CD14-positive monocyte (primary cell): Measurements from ENCODE around the gene MEIOSIN. TPM values are rescaled to one million over a fixed set of nuclear protein-coding genes. Genes with fewer than 3 reads are reported as not detected.

Source experiments
- DNase-seq, 3 donors: peaks; one replicate each; pipeline ENCODE4 v3.0.0-alpha.2; 2011 to 2022
- H2AFZ ChIP-seq: 2 replicates; pipeline ENCODE4 v1.6.0; 2012; ENCODE audit warnings: mild to moderate bottlenecking, low read depth, low read length, inconsistent platforms; ENCODE audit not compliant: insufficient read depth, poor library complexity, severe bottlenecking
- H3K27ac ChIP-seq, 2 donors: 1 replicate in 1 of 2; 2 replicates in 1 of 2; pipeline ENCODE4 v1.5.1; 2012 to 2013; ENCODE audit warnings: low read length in 2 of 2, control low read depth in 1 of 2, inconsistent platforms in 1 of 2, low read depth in 1 of 2, mild to moderate bottlenecking in 1 of 2
- H3K27me3 ChIP-seq, 2 donors: one replicate each; pipeline versions ENCODE4 v1.6.0 to v1.6.1; 2011 to 2013; ENCODE audit warnings: low read length in 2 of 2; ENCODE audit not compliant: control insufficient read depth in 2 of 2, insufficient read depth in 2 of 2
- H3K36me3 ChIP-seq, 2 donors: replicated peaks in 1 of 2; 1 replicate in 1 of 2; 2 replicates in 1 of 2; pipeline versions ENCODE4 v1.5.1 to v1.6.1; 2012 to 2013; ENCODE audit warnings: low read length in 2 of 2, control low read depth in 1 of 2, inconsistent platforms in 1 of 2, mild to moderate bottlenecking in 1 of 2; ENCODE audit not compliant: insufficient read depth in 2 of 2, control insufficient read depth in 1 of 2
- H3K4me1 ChIP-seq, 2 donors: 1 replicate in 1 of 2; 2 replicates in 1 of 2; pipeline versions ENCODE4 v1.5.1 to v1.6.1; 2012 to 2013; ENCODE audit warnings: low read length in 2 of 2, control low read depth in 1 of 2, inconsistent platforms in 1 of 2, mild to moderate bottlenecking in 1 of 2, moderate library complexity in 1 of 2; ENCODE audit not compliant: insufficient read depth in 2 of 2, control insufficient read depth in 1 of 2
- H3K4me2 ChIP-seq: replicated peaks from 2 replicates; pipeline ENCODE3; 2012; ENCODE audit warnings: low read length, moderate library complexity, mild to moderate bottlenecking; ENCODE audit not compliant: poor library complexity, severe bottlenecking; ENCODE audit errors: extremely low read depth
- H3K4me3 ChIP-seq, 3 experiments: fragments of 200-600 bp in 1 of 3; sonication (generic) in 1 of 3; replicated peaks in 1 of 3; 1 replicate in 2 of 3; 2 replicates in 1 of 3; pipeline ENCODE4 v1.5.1; 2011 to 2013; ENCODE audit warnings: low read length in 3 of 3, mild to moderate bottlenecking in 3 of 3, control low read depth in 2 of 3, low read depth in 2 of 3, inconsistent platforms in 1 of 3, moderate library complexity in 1 of 3
- H3K79me2 ChIP-seq: 2 replicates; pipeline ENCODE4 v1.6.0; 2012; ENCODE audit warnings: mild to moderate bottlenecking, control low read depth, inconsistent platforms, low read length, moderate library complexity; ENCODE audit not compliant: insufficient read depth
- H3K9ac ChIP-seq: 2 replicates; pipeline ENCODE4 v1.6.0; 2017; ENCODE audit warnings: low read length, mild to moderate bottlenecking; ENCODE audit not compliant: insufficient read depth, poor library complexity, severe bottlenecking
- H3K9me3 ChIP-seq, 2 donors: replicated peaks in 1 of 2; 1 replicate in 1 of 2; 2 replicates in 1 of 2; pipeline versions ENCODE4 v1.5.1 to v1.6.1; 2012 to 2013; ENCODE audit warnings: low read length in 2 of 2, control low read depth in 1 of 2; ENCODE audit not compliant: control insufficient read depth in 1 of 2, insufficient read depth in 1 of 2
- H4K20me1 ChIP-seq: 2 replicates; pipeline ENCODE4 v1.6.0; 2012; ENCODE audit warnings: mild to moderate bottlenecking, low read length, control low read depth, moderate library complexity; ENCODE audit not compliant: insufficient read depth
- H3K27ac Mint-ChIP-seq, 7 donors: one replicate each; pipeline ENCODE4 v1.8.0; 2020; ENCODE audit warnings: mild to moderate bottlenecking in 7 of 7, mixed read lengths in 7 of 7, moderate library complexity in 6 of 7, inconsistent platforms in 2 of 7
- H3K27me3 Mint-ChIP-seq, 3 donors: one replicate each; pipeline ENCODE4 v1.8.0; 2021 to 2022; ENCODE audit warnings: low read depth in 3 of 3, mild to moderate bottlenecking in 3 of 3, mixed read lengths in 3 of 3, moderate library complexity in 3 of 3, inconsistent platforms in 1 of 3
- H3K36me3 Mint-ChIP-seq, 2 donors: one replicate each; pipeline ENCODE4 v1.8.0; 2020; ENCODE audit warnings: mixed read lengths in 2 of 2, inconsistent platforms in 1 of 2, mild to moderate bottlenecking in 1 of 2
- H3K4me1 Mint-ChIP-seq: one replicate; pipeline ENCODE4 v1.8.0; 2020; ENCODE audit warnings: mild to moderate bottlenecking, mixed read lengths
- H3K4me3 Mint-ChIP-seq, 2 donors: one replicate each; pipeline ENCODE4 v1.8.0; 2020; ENCODE audit warnings: mild to moderate bottlenecking in 2 of 2, mixed read lengths in 2 of 2, moderate library complexity in 1 of 2
- H3K9me3 Mint-ChIP-seq, 7 donors: one replicate each; pipeline ENCODE4 v1.8.0; 2020 to 2022; ENCODE audit warnings: mixed read lengths in 7 of 7, mild to moderate bottlenecking in 6 of 7, moderate library complexity in 6 of 7, inconsistent platforms in 2 of 7
- CTCF ChIP-seq: fragments of 200-600 bp; IDR thresholded peaks from one replicate; pipeline ENCODE4 v1.8.0; 2022; ENCODE audit warnings: antibody characterized with exemption, mild to moderate bottlenecking
- WGBS: methylation state at CpG from one replicate; pipeline ENCODE4 v1.1.5; 2013; ENCODE audit warnings: missing lambda C conversion rate; ENCODE audit not compliant: insufficient coverage; 5-methylcytosine and 5-hydroxymethylcytosine counted together
- intact Hi-C, 2 donors: fragments of 100-400 bp; cut with micrococcal nuclease; formaldehyde crosslinking; loops; one replicate each; pipeline versions ENCODE4 v1.15.0 to v1.15.1; 2023
- polyA plus RNA-seq, 3 donors: library from polyadenylated mRNA; depleted of rRNA in 1 of 3; unstranded in 2 of 3; stranded (reverse) in 1 of 3; fragments of 300-500 nt in 2 of 3; fragments of >200 nt in 1 of 3; fragmentation: Illumina TruSeq in 2 of 3; gene quantifications; 1 replicate in 2 of 3; 2 replicates in 1 of 3; pipeline ENCODE4 v1.2.3, GENCODE V29; 2012 to 2021

The MEIOSIN gene
- polyA plus RNA-seq, 3 donors = not detected

DNA sequence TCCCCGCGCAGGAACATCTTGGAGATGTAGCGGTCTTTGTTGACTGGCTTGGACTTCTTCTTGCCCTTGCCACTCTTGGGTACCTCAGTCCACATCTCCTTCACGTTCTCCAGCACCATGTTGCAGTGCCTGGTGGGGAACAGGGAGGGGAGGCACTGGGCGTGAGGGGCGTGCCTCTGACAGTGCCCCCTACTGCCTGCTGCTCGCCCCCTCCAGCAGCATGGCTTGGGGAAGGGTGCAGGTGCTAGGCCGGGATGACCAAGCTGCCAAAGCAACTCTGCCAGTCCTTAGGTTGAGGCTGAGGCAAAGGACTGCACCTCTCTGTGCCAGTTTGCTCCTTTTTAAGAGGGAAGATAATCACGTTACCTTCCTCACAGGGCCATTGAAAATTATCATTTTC lies 45.6 kb upstream of the MEIOSIN start:
- 95% methylated on average over 5 of the region's 9 CpGs for WGBS
- peaks cover 9 to 10% of the 10 kb centered on the region in 2 donors for H3K4me1 ChIP-seq
- Mint-ChIP-seq H3K4me3 (no peak overlapping the region), H3K27me3 (peaks cover 0 to 4% (median 4%) of the 10 kb centered on the region in 3 donors), H3K27ac (no peak overlapping the region), H3K9me3 (peaks cover 0 to 1% (median 0%) of the 10 kb centered on the region in 7 donors), H3K4me1 (peaks cover 15% of the 10 kb centered on the region), H3K36me3 (peaks cover 57 to 61% of the 10 kb centered on the region in 2 donors)
- H2AFZ ChIP-seq = no peak overlapping the region
- H4K20me1 ChIP-seq = no peaks in the 10 kb centered on the region
- no peak overlapping the region for H3K4me2 ChIP-seq
- intact Hi-C loops = loop anchor here in 1 of 2 donors (10.0 kb wide), 1 partner anchor 193 kb away; the partner anchor contains the start of genes PPM1N and RTN2
- H3K4me3 ChIP-seq = no peak overlapping the region
- peaks cover 14% of the 10 kb centered on the region for H3K79me2 ChIP-seq
- no peaks in the 10 kb centered on the region for H3K9me3 ChIP-seq
- peaks cover 26 to 48% of the 10 kb centered on the region in 2 donors for H3K36me3 ChIP-seq
- DNase-seq = no peak
- H3K27me3 ChIP-seq = no peaks in the 10 kb centered on the region
- no peak for TF ChIP-seq CTCF
- no peak overlapping the region for H3K27ac ChIP-seq
- no peak overlapping the region for H3K9ac ChIP-seq

GRCh38 chr19:45691516-45692186 lies 41.6 kb upstream of the MEIOSIN start, which contains the start of gene SNRPD2:
TSS of gene SNRPD2 (minus strand) at chr19:45691953. CDS start at chr19:45691888, 65 bp downstream.
- H3K27me3 ChIP-seq = no peaks in the 10 kb centered on the region
- peak within 1 kb of the TSS; percentile 52 to 90 (median 79) for H3K4me3 ChIP-seq
- Mint-ChIP-seq H3K4me3 (peak within 1 kb of the TSS; percentile 93 to 98), H3K36me3 (peaks cover 38 to 48% of the 10 kb centered on the region in 2 donors), H3K9me3 (peaks cover 0 to 3% (median 0%) of the 10 kb centered on the region in 7 donors), H3K27me3 (peaks cover 0 to 6% (median 0%) of the 10 kb centered on the region in 3 donors), H3K27ac (peak within 1 kb of the TSS; percentile 97 to 100 (median 100)), H3K4me1 (peaks cover 23% of the 10 kb centered on the region)
- under 1% methylated on average over 32 of the region's 36 CpGs for WGBS
- peak within 1 kb of the TSS; percentile 79 for H2AFZ ChIP-seq
- DNase-seq = peak; percentile 94 to 95 (median 94)
- H4K20me1 ChIP-seq = no peaks in the 10 kb centered on the region
- H3K4me2 ChIP-seq = peak within 1 kb of the TSS; percentile 95
- peaks cover 18 to 23% of the 10 kb centered on the region in 2 donors for H3K4me1 ChIP-seq
- TF ChIP-seq CTCF = no peak
- H3K79me2 ChIP-seq = peaks cover 19% of the 10 kb centered on the region
- peak within 1 kb of the TSS; percentile 87 to 97 for H3K27ac ChIP-seq
- peak within 1 kb of the TSS; percentile 98 for H3K9ac ChIP-seq
- H3K9me3 ChIP-seq = no peaks in the 10 kb centered on the region
- H3K36me3 ChIP-seq = peaks cover 27 to 35% of the 10 kb centered on the region in 2 donors
- intact Hi-C loops = loop anchor here in 1 of 2 donors (2.0 kb wide), 2 partner anchors 39 to 49 kb away; partner anchors contain the start of gene FBXO46
